ENCODE results near the gene MAPKBP1.

MAPKBP1 gene

GRCh38 chr15:41806291-41807181 is 32.3 kb downstream of the MAPKBP1 start:
- DNase-seq (ENCODE audit: low read depth): no peak

- no peak for DNase-seq (ENCODE audit: low read depth)
Observed at GRCh38 chr15:41809121-41809520, 34.8 kb downstream of the MAPKBP1 start.

DNA sequence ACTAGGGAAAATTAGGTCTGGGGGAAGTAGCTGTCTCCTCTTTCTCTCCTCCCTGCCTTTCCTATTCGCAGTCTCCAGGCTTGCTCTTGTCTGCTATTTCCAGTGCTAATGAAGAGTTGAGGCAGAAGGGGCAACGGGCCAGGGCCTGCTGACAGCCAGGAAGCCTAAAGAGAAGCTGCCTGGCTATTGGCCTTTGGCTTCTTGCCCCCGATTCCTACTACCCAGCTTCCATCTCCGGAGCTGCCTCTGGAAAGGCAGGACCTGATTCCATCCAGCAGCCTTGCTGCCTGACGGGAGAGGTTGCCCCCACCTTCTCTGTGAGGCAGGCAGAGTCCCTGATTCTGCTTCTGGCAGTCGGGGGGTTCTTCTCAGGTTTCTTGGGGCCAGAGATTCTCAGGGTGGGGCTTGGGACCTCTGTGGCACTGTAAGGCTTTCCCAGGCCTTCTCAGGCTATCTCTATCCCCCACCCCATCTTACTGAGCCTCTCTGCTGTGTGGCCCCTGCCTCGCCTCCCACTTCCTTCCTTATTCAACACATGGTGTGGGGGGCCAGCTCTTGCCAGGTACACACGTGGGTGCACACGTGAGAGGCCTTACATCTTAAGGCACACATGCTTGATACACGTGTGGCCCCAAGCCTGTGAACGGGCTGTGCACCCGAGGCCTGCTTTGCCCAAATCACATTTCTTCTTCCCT is 35.4 kb downstream of the MAPKBP1 start:
- DNase-seq (ENCODE audit: low read depth): no peak

DNA sequence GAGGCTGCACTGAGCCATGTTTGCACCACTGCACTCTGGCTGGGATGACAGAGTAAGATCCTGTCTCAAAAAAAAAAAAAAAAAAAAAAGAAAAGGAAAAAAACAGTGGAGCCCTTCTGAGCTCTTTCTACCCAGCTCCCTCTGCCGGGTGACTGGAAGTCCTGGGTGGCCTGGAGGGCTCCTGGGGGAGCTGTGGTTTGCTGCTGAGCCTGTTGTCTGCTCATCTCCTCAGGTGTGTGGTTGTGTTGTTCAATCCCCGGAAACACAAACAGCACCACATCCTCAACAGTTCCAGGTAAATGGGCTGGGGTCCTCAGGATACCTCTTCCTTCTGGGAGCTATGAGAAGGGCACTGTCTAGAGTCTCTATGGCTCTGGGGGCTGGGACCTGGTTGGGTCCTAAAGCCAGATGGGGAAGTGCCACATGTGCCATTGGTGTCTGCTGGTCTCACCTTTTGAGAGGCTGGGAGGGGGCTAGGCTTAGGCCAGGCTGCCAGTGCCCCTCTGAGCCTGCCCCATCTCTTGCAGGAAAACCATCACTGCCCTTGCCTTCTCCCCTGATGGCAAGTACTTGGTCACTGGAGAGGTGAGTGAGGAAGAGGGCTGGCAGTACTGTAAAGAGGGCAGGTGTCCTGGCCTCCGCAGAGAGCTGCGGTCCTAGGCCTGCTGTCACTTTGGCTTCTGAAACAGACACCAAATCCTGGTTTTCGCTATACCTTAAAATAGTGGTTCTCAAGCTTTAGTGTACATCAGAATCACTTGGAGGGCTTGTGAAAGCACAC is 36.6 kb downstream of the MAPKBP1 start:
- DNase-seq (ENCODE audit: low read depth): no peak

DNA sequence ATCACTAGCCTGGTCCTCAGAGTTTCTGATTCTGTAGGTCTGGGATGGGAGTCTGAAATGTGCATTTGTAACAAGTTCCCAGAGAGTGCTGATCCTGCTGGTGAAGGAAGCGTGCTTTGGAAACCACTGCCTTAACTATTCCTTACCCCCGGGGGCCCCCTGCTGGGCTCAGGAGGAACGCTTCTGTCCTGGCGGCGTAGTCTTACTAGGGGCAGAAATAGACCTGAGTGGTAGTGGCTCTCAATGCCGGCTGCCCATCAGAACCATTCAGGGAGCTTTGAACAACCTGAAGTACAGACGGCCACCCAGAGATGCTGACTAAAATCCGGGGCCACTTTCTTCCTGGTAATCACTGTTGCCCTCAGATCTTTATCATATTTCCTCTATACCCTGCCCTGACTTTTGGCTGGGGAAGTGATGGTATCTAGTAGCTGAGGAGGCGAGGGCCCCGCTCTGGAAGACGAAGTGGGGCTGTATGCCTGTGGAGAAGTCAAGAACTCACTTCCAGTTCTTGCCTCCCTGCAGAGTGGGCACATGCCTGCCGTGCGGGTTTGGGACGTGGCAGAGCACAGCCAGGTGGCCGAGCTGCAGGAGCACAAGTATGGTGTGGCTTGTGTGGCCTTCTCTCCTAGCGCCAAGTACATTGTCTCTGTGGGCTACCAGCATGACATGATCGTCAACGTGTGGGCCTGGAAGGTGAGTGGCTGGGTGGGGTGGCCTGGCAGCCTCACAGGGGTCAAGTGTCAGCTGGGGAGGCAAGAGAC is 37.3 kb downstream of the MAPKBP1 start:
- DNase-seq (ENCODE audit: low read depth): peak; percentile 53

DNA sequence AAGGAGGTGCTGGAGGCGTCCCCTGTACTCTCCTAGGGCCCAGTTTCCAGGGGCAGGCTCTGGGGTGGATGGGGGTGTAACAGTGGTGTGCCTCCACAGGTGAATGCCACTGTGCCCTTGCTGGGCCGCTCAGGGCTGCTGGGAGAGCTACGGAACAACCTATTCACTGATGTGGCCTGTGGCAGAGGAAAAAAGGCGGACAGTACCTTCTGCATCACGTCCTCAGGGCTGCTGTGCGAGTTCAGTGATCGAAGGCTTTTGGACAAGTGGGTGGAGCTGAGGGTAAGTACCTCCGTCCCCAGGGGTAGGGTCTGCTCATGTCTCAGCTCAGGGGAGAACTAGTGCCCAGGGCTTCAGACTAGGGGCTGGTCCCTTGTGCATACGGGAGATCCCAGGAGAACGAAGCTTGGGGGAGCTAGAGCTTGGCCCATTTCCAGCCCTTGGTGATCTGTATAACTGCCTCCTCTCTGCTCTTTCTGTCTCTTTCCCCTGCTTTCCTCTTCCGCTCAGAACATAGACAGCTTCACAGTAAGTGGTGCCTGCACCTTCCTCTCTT is 38.6 kb downstream of the MAPKBP1 start:
- DNase-seq (ENCODE audit: low read depth): no peak

DNA sequence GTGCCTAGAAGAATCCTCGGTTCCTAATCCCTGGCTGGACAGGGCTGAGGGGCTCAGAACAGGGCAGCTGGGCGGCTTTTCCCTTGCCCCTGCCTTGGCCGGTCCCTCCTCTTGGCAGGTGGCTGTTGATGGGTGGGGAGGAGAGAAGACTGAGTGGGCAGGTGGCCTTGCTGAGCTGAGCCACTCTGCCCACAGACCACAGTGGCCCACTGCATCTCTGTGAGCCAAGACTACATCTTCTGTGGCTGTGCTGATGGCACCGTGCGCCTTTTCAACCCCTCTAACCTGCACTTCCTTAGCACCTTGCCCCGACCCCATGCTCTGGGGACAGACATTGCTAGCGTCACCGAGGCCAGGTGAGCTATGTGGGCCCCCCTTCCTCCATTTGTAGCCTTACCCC is 39.1 kb downstream of the MAPKBP1 start:
- DNase-seq (ENCODE audit: low read depth): no peak

DNA sequence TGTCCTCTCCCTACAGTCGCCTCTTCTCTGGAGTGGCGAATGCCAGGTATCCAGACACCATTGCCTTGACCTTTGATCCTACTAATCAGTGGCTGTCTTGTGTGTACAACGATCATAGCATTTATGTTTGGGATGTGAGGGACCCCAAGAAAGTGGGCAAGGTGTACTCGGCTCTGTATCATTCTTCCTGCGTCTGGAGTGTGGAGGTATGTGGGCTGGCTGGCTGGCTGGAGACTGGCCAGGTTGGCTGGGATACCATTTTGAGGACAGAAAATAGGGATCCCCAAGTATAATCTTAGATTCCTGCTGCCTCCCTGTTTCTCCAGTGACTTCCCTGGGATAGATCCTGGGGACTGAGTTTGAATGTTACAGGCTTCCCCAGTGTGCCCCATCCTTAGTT is 40.2 kb downstream of the MAPKBP1 start:
- DNase-seq (ENCODE audit: low read depth): no peak

- DNase-seq (ENCODE audit: low read depth): no peak
Observed at GRCh38 chr15:41816788-41817187, 42.5 kb downstream of the MAPKBP1 start.

- DNase-seq (ENCODE audit: low read depth): no peak
Observed at GRCh38 chr15:41817327-41817726, 43.0 kb downstream of the MAPKBP1 start.

- no peak for DNase-seq (ENCODE audit: low read depth)
Observed at GRCh38 chr15:41817781-41818180, 43.5 kb downstream of the MAPKBP1 start.

DNA sequence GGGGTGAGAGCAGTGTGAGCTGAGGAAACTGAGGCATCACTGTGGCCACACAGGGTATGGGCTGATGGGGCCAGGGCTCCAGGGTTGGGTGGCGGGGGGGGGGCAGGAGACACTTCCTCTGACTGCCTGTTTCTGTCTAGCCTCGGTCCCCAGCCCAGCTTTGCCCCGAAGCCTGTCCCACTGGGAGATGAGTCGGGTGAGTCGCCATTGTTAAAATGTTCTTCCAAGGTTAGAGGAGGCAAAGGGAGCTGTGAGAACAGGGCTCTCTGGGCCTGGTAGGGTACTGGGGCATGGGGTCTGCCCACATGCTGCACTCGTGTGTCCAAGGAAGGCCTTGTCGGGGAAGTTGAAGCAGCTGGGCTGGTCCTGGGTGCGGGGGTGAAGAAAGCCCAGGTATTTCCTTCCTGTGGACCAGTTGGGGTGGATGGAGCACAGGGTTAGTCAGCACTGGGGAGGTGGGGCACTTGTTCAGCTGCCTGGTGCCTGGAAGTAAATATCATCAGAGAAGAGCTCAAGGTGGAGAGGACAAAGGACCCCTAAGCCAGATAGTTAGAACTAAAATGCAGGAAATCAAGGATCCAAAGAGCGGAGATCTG is 45.3 kb downstream of the MAPKBP1 start:
- DNase-seq (ENCODE audit: low read depth): no peak

GRCh38 chr15:41820791-41821423 is 46.6 kb downstream of the MAPKBP1 start:
- DNase-seq (ENCODE audit: low read depth): no peak

DNA sequence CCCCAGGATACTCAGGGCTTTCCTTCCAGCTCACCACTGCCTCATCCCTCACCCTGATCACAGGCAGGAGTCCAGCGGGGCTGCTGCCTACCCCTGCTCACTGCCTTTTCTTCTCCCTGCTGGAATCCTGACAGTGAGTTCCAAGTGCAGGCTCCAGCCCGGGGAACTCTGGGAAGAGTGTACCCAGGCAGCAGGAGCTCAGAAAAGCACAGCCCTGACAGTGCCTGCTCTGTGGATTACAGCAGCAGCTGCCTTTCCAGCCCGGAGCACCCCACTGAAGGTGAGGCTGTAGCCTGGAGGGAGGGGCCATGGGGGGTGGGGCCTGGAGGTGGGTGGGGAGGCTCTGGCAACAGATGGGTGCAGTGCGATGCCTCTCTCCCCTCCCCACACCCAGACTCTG is 47.5 kb downstream of the MAPKBP1 start:
- DNase-seq (ENCODE audit: low read depth): no peak

GRCh38 chr15:41822471-41822870 is 48.2 kb downstream of the MAPKBP1 start:
- DNase-seq (ENCODE audit: low read depth): no peak

- DNase-seq (ENCODE audit: low read depth): no peak
Observed at GRCh38 chr15:41822957-41823356, 48.7 kb downstream of the MAPKBP1 start.

DNA sequence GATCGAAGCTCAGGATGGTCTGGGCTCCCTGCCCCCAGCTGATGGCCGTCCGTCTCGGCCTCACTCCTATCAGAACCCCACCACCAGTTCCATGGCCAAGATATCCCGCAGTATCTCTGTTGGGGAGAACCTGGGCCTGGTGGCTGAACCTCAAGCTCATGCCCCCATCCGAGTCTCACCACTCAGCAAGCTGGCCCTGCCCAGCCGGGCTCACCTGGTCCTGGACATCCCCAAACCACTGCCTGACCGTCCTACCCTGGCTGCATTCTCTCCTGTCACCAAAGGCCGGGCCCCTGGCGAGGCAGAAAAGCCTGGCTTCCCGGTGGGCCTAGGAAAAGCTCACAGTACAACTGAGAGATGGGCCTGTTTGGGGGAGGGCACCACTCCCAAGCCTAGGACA is 49.2 kb downstream of the MAPKBP1 start:
- no peak for DNase-seq (ENCODE audit: low read depth)

DNA sequence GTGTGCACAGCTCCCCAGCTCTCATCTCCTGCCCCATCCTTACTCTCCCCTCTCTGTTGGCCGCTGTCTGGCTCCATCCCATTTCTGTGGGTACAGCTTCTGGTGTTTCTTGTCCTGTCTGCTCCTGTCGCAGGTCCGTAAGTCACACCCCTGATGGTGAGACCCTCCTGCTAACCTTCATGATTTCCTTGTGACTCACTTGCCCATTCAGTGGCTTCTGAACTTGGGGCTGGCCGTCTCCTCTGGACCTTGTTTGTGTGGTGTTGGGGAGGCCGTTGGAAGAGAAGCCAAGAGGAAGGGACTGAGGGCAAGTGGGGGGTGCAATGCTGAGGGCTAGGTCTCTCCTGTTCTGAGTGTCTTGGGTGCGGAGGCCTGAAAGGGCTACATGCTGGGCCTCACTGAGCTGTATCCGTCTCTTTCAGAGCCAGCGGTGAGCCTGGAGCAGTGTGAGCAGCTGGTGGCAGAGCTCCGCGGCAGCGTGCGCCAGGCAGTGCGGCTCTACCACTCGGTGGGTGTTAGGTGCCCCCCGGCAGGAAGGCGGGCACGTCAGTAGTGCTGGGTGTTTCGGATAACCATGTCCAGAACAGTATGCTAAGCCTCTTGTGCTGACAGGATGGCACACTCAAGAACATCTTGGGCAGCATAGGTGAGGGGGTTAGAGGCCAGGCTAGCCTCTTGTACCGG is 49.9 kb downstream of the MAPKBP1 start:
- DNase-seq (ENCODE audit: low read depth): no peak

- no peak for DNase-seq (ENCODE audit: low read depth)
Observed at GRCh38 chr15:41825145-41825544, 50.9 kb downstream of the MAPKBP1 start.
